Progenitor cell of endocrine pancreas (in vitro differentiated cells): Measurements from ENCODE around the gene HSPA12A. TPM values are rescaled to one million over a fixed set of nuclear protein-coding genes. Genes with fewer than 3 reads are reported as not detected.

Experiments
- DNase-seq: peaks from one replicate; pipeline ENCODE4 v3.0.0; 2021; ENCODE audit warnings: low spot score; ENCODE audit not compliant: unreplicated experiment
- H3K27ac Mint-ChIP-seq: 2 replicates; pipeline ENCODE4 v1.8.0; 2021; ENCODE audit warnings: mild to moderate bottlenecking, moderate library complexity, mixed read lengths
- H3K27me3 Mint-ChIP-seq: 2 replicates; pipeline ENCODE4 v1.8.0; 2021; ENCODE audit warnings: mixed read lengths
- H3K36me3 Mint-ChIP-seq: 2 replicates; pipeline ENCODE4 v1.8.0; 2022; ENCODE audit warnings: mixed read lengths; ENCODE audit not compliant: insufficient read depth
- H3K4me1 Mint-ChIP-seq: 2 replicates; pipeline ENCODE4 v1.8.0; 2021; ENCODE audit warnings: low read depth, mixed read lengths
- H3K4me3 Mint-ChIP-seq: 2 replicates; pipeline ENCODE4 v1.8.0; 2021; ENCODE audit warnings: low read depth, mild to moderate bottlenecking, moderate library complexity, mixed read lengths
- H3K9me3 Mint-ChIP-seq: 2 replicates; pipeline ENCODE4 v1.8.0; 2021; ENCODE audit warnings: low read depth, mixed read lengths
- total RNA-seq: library from RNA; stranded (reverse); gene quantifications from 2 replicates; pipeline ENCODE4 v1.2.1, GENCODE V29; 2021
- TF ChIP-seq, protein P1 (sequence below): fragments of 200-600 bp; sonication (generic); IDR thresholded peaks from one replicate; pipeline ENCODE4 v1.5.0; 2021; ENCODE audit warnings: antibody characterized with exemption, mild to moderate bottlenecking; ENCODE audit not compliant: unreplicated experiment

HSPA12A gene
- total RNA-seq, 1 donor from 2014 or later, result 9.1 TPM

- peaks cover 4% of the 10 kb centered on the region for H3K27me3 Mint-ChIP-seq
- DNase-seq, result no peak
- no peak overlapping the region for H3K27ac Mint-ChIP-seq
- H3K4me3 Mint-ChIP-seq, result no peak overlapping the region
- H3K36me3 Mint-ChIP-seq, result no peaks in the 10 kb centered on the region
- peaks cover 14% of the 10 kb centered on the region for H3K4me1 Mint-ChIP-seq
- TF ChIP-seq, protein P1, sequence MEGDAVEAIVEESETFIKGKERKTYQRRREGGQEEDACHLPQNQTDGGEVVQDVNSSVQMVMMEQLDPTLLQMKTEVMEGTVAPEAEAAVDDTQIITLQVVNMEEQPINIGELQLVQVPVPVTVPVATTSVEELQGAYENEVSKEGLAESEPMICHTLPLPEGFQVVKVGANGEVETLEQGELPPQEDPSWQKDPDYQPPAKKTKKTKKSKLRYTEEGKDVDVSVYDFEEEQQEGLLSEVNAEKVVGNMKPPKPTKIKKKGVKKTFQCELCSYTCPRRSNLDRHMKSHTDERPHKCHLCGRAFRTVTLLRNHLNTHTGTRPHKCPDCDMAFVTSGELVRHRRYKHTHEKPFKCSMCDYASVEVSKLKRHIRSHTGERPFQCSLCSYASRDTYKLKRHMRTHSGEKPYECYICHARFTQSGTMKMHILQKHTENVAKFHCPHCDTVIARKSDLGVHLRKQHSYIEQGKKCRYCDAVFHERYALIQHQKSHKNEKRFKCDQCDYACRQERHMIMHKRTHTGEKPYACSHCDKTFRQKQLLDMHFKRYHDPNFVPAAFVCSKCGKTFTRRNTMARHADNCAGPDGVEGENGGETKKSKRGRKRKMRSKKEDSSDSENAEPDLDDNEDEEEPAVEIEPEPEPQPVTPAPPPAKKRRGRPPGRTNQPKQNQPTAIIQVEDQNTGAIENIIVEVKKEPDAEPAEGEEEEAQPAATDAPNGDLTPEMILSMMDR, result no peak
- H3K9me3 Mint-ChIP-seq, result no peaks in the 10 kb centered on the region
These were observed 26.0 kb downstream of the HSPA12A start for GRCh38 chr10:116716381-116716780.

DNA sequence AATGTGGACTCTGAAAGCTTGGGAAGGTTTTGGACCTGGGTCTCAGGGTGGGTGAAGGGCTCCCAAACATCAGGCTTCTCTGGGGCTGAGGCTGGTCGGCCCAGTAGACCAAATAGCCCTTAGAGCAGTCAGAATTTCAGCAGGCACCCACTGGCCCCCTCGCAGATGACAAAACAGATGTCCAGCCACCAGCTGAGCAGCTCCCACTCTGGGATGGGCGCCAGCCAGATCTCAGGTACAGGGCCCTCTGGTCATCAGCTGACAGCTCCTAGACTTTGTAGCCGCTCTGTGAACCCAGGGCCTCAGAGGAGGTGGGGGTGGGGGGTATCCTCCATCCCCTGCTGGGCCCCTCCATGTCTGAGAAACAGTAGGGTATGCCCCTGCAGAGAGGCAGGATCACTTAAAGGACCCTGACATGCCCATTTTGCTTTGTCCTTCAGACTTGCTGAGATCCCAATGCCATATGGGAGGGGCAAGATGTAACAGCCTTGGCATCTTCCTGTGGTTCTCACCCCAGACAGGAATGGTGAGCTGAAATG lies 26.5 kb downstream of the HSPA12A start:
- no peak for DNase-seq
- Mint-ChIP-seq H3K4me1 (peaks cover 11% of the 10 kb centered on the region), H3K4me3 (no peak overlapping the region), H3K27ac (no peak overlapping the region), H3K9me3 (no peaks in the 10 kb centered on the region), H3K36me3 (no peaks in the 10 kb centered on the region), H3K27me3 (peaks cover 4% of the 10 kb centered on the region)
- TF ChIP-seq, protein P1, result no peak

- Mint-ChIP-seq H3K4me1 (peaks cover 5% of the 10 kb centered on the region), H3K27ac (no peak overlapping the region), H3K4me3 (no peak overlapping the region), H3K36me3 (no peaks in the 10 kb centered on the region), H3K27me3 (peaks cover 4% of the 10 kb centered on the region), H3K9me3 (no peaks in the 10 kb centered on the region)
- TF ChIP-seq, protein P1, result no peak
- no peak for DNase-seq
These were observed 27.0 kb downstream of the HSPA12A start for GRCh38 chr10:116715341-116715740.

DNA sequence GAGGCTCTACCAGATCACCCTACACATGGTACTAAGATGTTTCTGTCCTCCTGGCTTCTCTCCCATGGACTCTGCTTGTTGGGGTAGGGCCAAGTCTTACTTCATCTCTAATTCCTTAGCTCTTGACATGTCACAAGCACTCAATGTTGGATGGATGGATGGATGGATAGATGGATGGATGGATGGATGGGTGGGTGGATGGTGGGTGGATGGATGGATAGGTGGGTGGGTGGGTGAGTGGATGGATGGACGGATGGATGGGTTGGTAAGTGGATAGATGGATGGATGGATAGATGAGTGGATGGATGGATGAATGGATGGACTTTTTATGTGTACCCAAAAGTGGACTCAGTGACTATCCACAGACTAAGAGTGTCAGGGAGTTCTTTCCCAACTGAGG lies 28.5 kb downstream of the HSPA12A start:
- no peak for DNase-seq
- Mint-ChIP-seq H3K4me3 (no peak overlapping the region), H3K9me3 (no peaks in the 10 kb centered on the region), H3K27ac (no peak overlapping the region), H3K27me3 (peaks cover 4% of the 10 kb centered on the region), H3K4me1 (peaks cover 5% of the 10 kb centered on the region), H3K36me3 (no peaks in the 10 kb centered on the region)
- TF ChIP-seq, protein P1, result no peak

DNA sequence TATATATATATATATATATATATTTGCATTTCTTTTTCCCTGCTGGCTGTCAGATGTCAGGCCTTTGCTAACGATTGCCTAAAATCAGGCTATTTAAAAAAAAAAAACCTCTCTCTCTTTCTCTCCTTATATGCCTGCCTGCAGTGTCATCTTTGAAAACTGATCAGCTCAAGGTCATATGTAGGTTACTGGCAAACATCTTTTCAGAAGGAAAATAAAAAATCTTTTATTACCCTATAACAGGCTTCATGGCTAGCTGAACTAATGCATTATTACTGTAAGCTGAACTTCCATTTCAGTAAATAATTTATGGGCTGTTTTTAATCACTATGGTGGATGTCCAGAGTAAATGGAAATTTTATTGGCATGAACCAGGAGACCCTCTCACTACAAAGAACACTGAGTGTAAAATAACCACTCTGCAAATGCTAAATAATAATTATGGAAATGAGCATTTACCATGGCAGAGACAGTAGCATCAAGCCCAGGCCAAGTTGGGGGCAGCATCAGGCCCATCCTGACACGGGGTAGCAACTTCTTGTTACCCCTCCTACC lies 29.3 kb downstream of the HSPA12A start:
- peaks cover 5% of the 10 kb centered on the region for H3K4me1 Mint-ChIP-seq
- TF ChIP-seq, protein P1, result no peak
- no peaks in the 10 kb centered on the region for H3K36me3 Mint-ChIP-seq

More for the DNA sequence above, 29.3 kb downstream of the HSPA12A start:
- H3K4me3 Mint-ChIP-seq, result no peak overlapping the region
- DNase-seq, result no peak
- H3K27ac Mint-ChIP-seq, result no peak overlapping the region
- no peaks in the 10 kb centered on the region for H3K9me3 Mint-ChIP-seq
- H3K27me3 Mint-ChIP-seq, result peaks cover 8% of the 10 kb centered on the region
